MM.1S (cell line): ENCODE data around the gene ZC2HC1B.

Source experiments
- DNase-seq: peaks from one replicate; pipeline ENCODE4 v3.0.0-alpha.2; 2015
- H2AFZ ChIP-seq: fragments of 300-600 bp; sonication (generic); 2 replicates; pipeline ENCODE4 v1.6.0; 2016; ENCODE audit warnings: antibody characterized with exemption, low read length
- H3F3A ChIP-seq: fragments of 300-600 bp; sonication (generic); 2 replicates; pipeline ENCODE4 v1.6.1; 2016; ENCODE audit warnings: mild to moderate bottlenecking, antibody characterized with exemption, low read length, moderate library complexity, mixed read lengths; ENCODE audit not compliant: insufficient read depth
- H3K27ac ChIP-seq: fragments of 300-600 bp; sonication (generic); 2 replicates; pipeline ENCODE4 v1.5.1; 2016; ENCODE audit warnings: mild to moderate bottlenecking, low read length
- H3K27me3 ChIP-seq: fragments of 300-600 bp; sonication (generic); replicated peaks from 2 replicates; pipeline ENCODE4 v1.6.0; 2016; ENCODE audit warnings: low read length; ENCODE audit not compliant: insufficient read depth
- H3K36me3 ChIP-seq: fragments of 300-600 bp; sonication (generic); replicated peaks from 2 replicates; pipeline ENCODE4 v1.6.1; 2016; ENCODE audit warnings: mild to moderate bottlenecking, low read length, mixed read lengths; ENCODE audit not compliant: insufficient read depth
- H3K4me1 ChIP-seq: fragments of 300-600 bp; sonication (generic); 2 replicates; pipeline ENCODE4 v1.6.1; 2016; ENCODE audit warnings: low read length, mixed read lengths
- H3K4me2 ChIP-seq: fragments of 300-600 bp; sonication (generic); 2 replicates; pipeline ENCODE4 v1.6.0; 2016; ENCODE audit warnings: low read depth, low read length
- H3K4me3 ChIP-seq: fragments of 300-600 bp; sonication (generic); 2 replicates; pipeline ENCODE4 v1.5.1; 2016; ENCODE audit warnings: low read length, mixed read lengths
- H3K79me2 ChIP-seq: fragments of 300-600 bp; sonication (generic); 2 replicates; pipeline ENCODE4 v1.6.1; 2016; ENCODE audit warnings: mixed run types, low read length, mixed read lengths
- H3K9ac ChIP-seq: fragments of 300-600 bp; sonication (generic); 2 replicates; pipeline ENCODE4 v1.6.1; 2016; ENCODE audit warnings: low read length, mixed read lengths
- H3K9me2 ChIP-seq: fragments of 300-600 bp; sonication (generic); replicated peaks from 2 replicates; pipeline ENCODE4 v1.6.1; 2016; ENCODE audit warnings: mild to moderate bottlenecking, low read length, mixed read lengths; ENCODE audit not compliant: insufficient read depth
- H3K9me3 ChIP-seq: fragments of 300-600 bp; sonication (generic); replicated peaks from 2 replicates; pipeline ENCODE4 v1.6.1; 2016; ENCODE audit warnings: mild to moderate bottlenecking, low read length, mixed read lengths; ENCODE audit not compliant: insufficient read depth
- H4K20me1 ChIP-seq: fragments of 300-600 bp; sonication (generic); 2 replicates; pipeline ENCODE4 v1.6.1; 2016; ENCODE audit warnings: mild to moderate bottlenecking, low read length, moderate library complexity, mixed read lengths; ENCODE audit not compliant: insufficient read depth
- EZH2 ChIP-seq: fragments of 300-600 bp; sonication (generic); optimal IDR thresholded peaks from 2 replicates; pipeline ENCODE3; 2017; ENCODE audit warnings: low read depth, mild to moderate bottlenecking, antibody characterized with exemption, low read length, mixed read lengths
- EZH2phosphoT487 ChIP-seq: fragments of 300-600 bp; sonication (generic); IDR thresholded peaks from 2 replicates; pipeline ENCODE4 v1.6.1; 2018; ENCODE audit warnings: antibody characterized with exemption, low read length
- TF ChIP-seq, protein P1 (sequence below): fragments of 300-600 bp; sonication (generic); IDR thresholded peaks from 2 replicates; pipeline ENCODE4 v1.5.1; 2016; ENCODE audit warnings: antibody characterized with exemption, low read length, mixed read lengths

ZC2HC1B gene

DNA sequence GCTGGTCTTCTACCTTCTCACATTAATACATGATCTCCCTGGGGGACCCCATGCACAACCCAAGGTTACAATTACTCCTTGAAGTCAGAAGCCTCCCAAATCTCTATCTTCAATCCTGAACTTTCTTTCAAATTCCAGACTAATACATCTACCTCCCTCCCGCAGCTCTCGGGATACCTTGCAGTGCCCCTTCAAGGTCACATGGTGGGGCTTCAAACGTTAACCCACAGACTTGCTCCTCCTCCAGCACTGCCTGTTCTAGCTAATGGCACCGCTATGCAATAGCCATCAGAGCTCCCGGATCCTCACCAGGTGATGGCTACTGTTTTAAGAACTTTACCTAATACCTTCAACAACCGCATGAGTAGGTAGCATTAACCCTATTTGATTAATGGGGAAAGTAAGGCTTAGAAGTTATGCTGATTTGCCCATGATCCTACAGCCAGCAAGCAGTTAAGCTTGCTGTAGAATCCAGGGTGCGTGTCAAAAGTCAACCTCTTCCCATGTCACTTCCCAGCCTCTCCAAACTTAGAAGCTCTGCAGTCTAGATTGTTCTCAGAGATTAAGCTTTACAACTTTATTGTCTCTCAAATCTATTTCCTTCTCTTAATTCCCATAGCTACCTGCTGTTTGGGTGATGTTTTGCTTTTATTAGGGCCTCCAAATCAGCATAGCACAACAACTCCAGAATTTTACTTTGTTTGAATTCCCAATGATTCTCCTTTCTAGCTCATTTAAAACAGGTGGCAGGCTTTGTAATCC lies 99.1 kb downstream of the ZC2HC1B start:
- no peaks in the 10 kb centered on the region for H3K79me2 ChIP-seq
- no peaks in the 10 kb centered on the region for H4K20me1 ChIP-seq
- no peak overlapping the region for H3K4me3 ChIP-seq
- H3K4me2 ChIP-seq: no peak overlapping the region
- no peaks in the 10 kb centered on the region for H3F3A ChIP-seq
- H3K9me3 ChIP-seq: no peaks in the 10 kb centered on the region
- no peaks in the 10 kb centered on the region for H3K4me1 ChIP-seq
- no peaks in the 10 kb centered on the region for H3K36me3 ChIP-seq
- DNase-seq: no peak
- H3K9ac ChIP-seq: no peak overlapping the region
- TF ChIP-seq EZH2: no peak
- H2AFZ ChIP-seq: no peak overlapping the region
- no peaks in the 10 kb centered on the region for H3K27me3 ChIP-seq
- H3K9me2 ChIP-seq: no peaks in the 10 kb centered on the region
- H3K27ac ChIP-seq: no peak overlapping the region

DNA sequence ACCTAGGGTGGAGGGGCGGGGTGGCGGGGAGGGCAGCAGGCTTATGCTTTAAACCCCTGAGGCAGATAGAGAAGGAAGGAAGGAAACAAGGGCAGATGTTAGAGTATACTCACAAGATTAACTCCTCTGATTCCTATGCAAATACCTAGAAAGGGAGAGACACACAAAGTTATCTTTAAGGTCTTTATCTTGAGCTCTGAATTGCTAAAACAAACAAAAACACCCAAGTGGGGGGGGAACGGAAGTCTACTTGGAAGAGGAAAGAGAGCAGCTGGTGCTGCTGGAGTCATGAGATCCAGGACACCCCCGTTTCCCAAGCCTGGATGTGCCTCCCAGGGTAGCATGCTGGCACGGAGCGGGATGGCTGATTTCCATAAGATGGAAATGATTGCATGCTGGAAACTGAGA lies 100.4 kb downstream of the ZC2HC1B start:
- no peaks in the 10 kb centered on the region for H3K4me1 ChIP-seq
- no peak overlapping the region for H3K9ac ChIP-seq
- H3K79me2 ChIP-seq: no peaks in the 10 kb centered on the region
- no peaks in the 10 kb centered on the region for H3F3A ChIP-seq
- H4K20me1 ChIP-seq: no peaks in the 10 kb centered on the region
- no peaks in the 10 kb centered on the region for H3K36me3 ChIP-seq
- H3K27me3 ChIP-seq: no peaks in the 10 kb centered on the region
- no peak overlapping the region for H3K4me3 ChIP-seq
- no peak for DNase-seq
- H3K9me3 ChIP-seq: no peaks in the 10 kb centered on the region
- no peak overlapping the region for H3K4me2 ChIP-seq
- H3K9me2 ChIP-seq: no peaks in the 10 kb centered on the region
- no peak overlapping the region for H2AFZ ChIP-seq
- no peak for TF ChIP-seq EZH2phosphoT487
- TF ChIP-seq EZH2: no peak
- TF ChIP-seq, protein P1, sequence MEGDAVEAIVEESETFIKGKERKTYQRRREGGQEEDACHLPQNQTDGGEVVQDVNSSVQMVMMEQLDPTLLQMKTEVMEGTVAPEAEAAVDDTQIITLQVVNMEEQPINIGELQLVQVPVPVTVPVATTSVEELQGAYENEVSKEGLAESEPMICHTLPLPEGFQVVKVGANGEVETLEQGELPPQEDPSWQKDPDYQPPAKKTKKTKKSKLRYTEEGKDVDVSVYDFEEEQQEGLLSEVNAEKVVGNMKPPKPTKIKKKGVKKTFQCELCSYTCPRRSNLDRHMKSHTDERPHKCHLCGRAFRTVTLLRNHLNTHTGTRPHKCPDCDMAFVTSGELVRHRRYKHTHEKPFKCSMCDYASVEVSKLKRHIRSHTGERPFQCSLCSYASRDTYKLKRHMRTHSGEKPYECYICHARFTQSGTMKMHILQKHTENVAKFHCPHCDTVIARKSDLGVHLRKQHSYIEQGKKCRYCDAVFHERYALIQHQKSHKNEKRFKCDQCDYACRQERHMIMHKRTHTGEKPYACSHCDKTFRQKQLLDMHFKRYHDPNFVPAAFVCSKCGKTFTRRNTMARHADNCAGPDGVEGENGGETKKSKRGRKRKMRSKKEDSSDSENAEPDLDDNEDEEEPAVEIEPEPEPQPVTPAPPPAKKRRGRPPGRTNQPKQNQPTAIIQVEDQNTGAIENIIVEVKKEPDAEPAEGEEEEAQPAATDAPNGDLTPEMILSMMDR: no peak
- no peak overlapping the region for H3K27ac ChIP-seq

DNA sequence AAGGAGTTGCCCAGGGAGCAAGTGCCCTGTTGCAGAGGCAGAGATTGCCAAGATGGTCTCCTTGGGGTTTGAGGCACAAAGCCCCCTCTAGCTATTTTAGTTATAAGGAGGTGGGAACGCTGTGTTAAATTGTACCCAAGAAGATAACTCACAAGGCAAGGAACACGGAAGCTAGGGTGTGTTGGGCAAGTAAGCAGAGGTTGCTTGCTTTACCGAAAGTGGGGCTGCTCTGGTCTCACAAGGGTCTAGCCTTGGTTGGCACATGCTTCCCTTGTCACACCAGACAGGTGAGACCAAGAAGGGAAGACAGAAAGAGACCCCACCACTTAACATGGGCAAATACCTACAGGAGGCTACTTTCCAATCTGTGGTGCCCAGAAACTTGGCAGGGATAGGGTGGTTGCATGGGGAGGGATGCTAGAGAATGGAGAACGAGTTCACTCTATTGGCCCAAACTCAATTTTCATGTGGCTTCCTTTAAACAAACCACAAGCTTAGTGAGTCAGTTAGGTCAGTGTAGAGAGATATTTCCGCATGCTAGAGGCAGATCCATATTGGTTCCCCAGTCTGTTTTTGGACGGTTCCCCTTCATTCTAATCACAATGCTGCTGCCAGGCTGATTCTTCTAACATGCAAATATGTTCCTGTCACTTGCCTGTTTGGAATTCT lies 101.4 kb downstream of the ZC2HC1B start:
- no peak overlapping the region for H3K9ac ChIP-seq
- H3K4me1 ChIP-seq: no peaks in the 10 kb centered on the region
- no peaks in the 10 kb centered on the region for H4K20me1 ChIP-seq
- no peaks in the 10 kb centered on the region for H3K9me3 ChIP-seq
- H3K9me2 ChIP-seq: no peaks in the 10 kb centered on the region
- no peaks in the 10 kb centered on the region for H3K79me2 ChIP-seq
- H3K27me3 ChIP-seq: no peaks in the 10 kb centered on the region
- H3F3A ChIP-seq: no peaks in the 10 kb centered on the region
- H3K4me3 ChIP-seq: no peak overlapping the region
- no peaks in the 10 kb centered on the region for H3K36me3 ChIP-seq
- no peak for DNase-seq
- no peak for TF ChIP-seq EZH2
- no peak for TF ChIP-seq EZH2phosphoT487
- TF ChIP-seq, protein P1: no peak
- H3K27ac ChIP-seq: no peak overlapping the region
- no peak overlapping the region for H3K4me2 ChIP-seq
- no peak overlapping the region for H2AFZ ChIP-seq

DNA sequence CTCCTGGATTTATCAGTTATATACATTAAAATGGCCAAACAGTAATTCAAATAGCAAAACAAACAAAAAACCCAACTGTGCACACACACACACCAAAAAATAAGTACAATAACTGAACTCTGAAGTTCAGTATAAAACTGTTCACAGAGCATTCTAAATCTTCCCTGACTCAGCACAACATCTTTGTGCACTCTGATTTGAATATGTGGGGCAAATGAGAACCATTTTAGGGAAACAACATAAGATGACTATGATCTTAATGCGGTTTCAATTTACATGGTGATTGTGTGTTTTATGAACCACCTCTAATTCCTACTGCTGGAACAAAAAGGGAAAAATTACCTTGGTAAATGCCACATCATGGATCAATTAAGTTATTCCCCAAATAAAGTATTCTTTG lies 102.0 kb downstream of the ZC2HC1B start:
- Histone ChIP-seq H3K9me3 (no peaks in the 10 kb centered on the region), H2AFZ (no peak overlapping the region), H3K27me3 (no peaks in the 10 kb centered on the region), H3F3A (no peaks in the 10 kb centered on the region), H3K9me2 (no peaks in the 10 kb centered on the region), H3K4me1 (no peaks in the 10 kb centered on the region), H4K20me1 (no peaks in the 10 kb centered on the region), H3K4me3 (no peak overlapping the region), H3K79me2 (no peaks in the 10 kb centered on the region), H3K27ac (no peak overlapping the region), H3K4me2 (no peak overlapping the region), H3K9ac (no peak overlapping the region), H3K36me3 (no peaks in the 10 kb centered on the region)
- DNase-seq: no peak
- TF ChIP-seq EZH2 (no peak), EZH2phosphoT487 (no peak)
- TF ChIP-seq, protein P1: no peak
